Endothelial cell of umbilical vein (primary cell): ENCODE results near the gene ZMYND11. TPM values are rescaled to one million over a fixed set of nuclear protein-coding genes. Genes with fewer than 3 reads are reported as not detected.

Experiments
- BruUV-seq: library from RNA; stranded (reverse); fragments of 400-500 nt; replicated peaks from 2 replicates; lab custom pipeline; 2021; lab: Mats Ljungman, UMichigan
- CTCF ChIA-PET: fragments of 300-600, 350-600 bp; sonication (Branson Sonifier 250); formaldehyde crosslinking; loops from one replicate; lab custom pipeline; 2021; ENCODE audit warnings: antibody characterized with exemption, inconsistent platforms; lab: Charles Lee
- POLR2A ChIA-PET: fragments of 300-600, 350-600 bp; sonication (Branson Sonifier 250); formaldehyde crosslinking; loops from one replicate; lab custom pipeline; 2021; ENCODE audit warnings: antibody characterized with exemption, inconsistent platforms; lab: Charles Lee
- DNase-seq: peaks from one replicate; pipeline ENCODE4 v3.0.0-alpha.2; 2011; ENCODE audit warnings: low read depth, low spot score
- FAIRE-seq: peaks from 2 replicates; lab custom pipeline; 2011; peaks lifted over from hg19 to GRCh38; lab: Jason Lieb, UNC
- H2AFZ ChIP-seq: 2 replicates; pipeline ENCODE4 v1.6.0; 2012; ENCODE audit warnings: low read depth, low read length, control low read depth, inconsistent platforms
- H3K27ac ChIP-seq: 2 replicates; pipeline ENCODE4 v1.5.1; 2011; ENCODE audit warnings: low read depth, mild to moderate bottlenecking, control low read depth, low read length, moderate library complexity; ENCODE audit not compliant: insufficient read depth
- H3K27me3 ChIP-seq, 2 experiments: 2 replicates each; pipeline versions ENCODE4 v1.6.0 to v1.6.1; 2011; ENCODE audit warnings: low read length in 2 of 2, mixed read lengths in 1 of 2; ENCODE audit not compliant: control insufficient read depth in 2 of 2, insufficient read depth in 2 of 2
- H3K36me3 ChIP-seq, 2 experiments: 2 replicates in 1 of 2; 3 replicates in 1 of 2; pipeline ENCODE4 v1.5.1; 2011; ENCODE audit warnings: low read length in 2 of 2, mild to moderate bottlenecking in 1 of 2, moderate library complexity in 1 of 2; ENCODE audit not compliant: control insufficient read depth in 2 of 2, insufficient read depth in 2 of 2; ENCODE audit errors: extremely low read depth in 1 of 2
- H3K4me1 ChIP-seq: 3 replicates; pipeline ENCODE4 v1.5.1; 2011; ENCODE audit warnings: mild to moderate bottlenecking, low read length; ENCODE audit not compliant: control insufficient read depth, insufficient read depth; ENCODE audit errors: extremely low read depth
- H3K4me2 ChIP-seq: 2 replicates; pipeline ENCODE4 v1.6.1; 2011; ENCODE audit warnings: low read length, control low read depth, mixed read lengths; ENCODE audit not compliant: insufficient read depth
- H3K4me3 ChIP-seq, 3 experiments: fragments of 200-600 bp in 1 of 3; sonication (generic), shearing (Covaris generic) in 1 of 3; replicated peaks in 1 of 3; 2 replicates each; pipeline ENCODE4 v1.5.1; 2011 to 2016; ENCODE audit warnings: control low read depth in 3 of 3, low read length in 3 of 3, mild to moderate bottlenecking in 2 of 3, inconsistent platforms in 1 of 3, low read depth in 1 of 3, moderate library complexity in 1 of 3; ENCODE audit not compliant: insufficient read depth in 1 of 3
- H3K79me2 ChIP-seq: 2 replicates; pipeline ENCODE4 v1.6.0; 2012; ENCODE audit warnings: low read length, inconsistent platforms; ENCODE audit not compliant: control insufficient read depth, insufficient read depth
- H3K9ac ChIP-seq: replicated peaks from 2 replicates; pipeline ENCODE3; 2011; ENCODE audit warnings: low read length, control low read depth; ENCODE audit not compliant: insufficient read depth; ENCODE audit errors: extremely low read depth
- H3K9me1 ChIP-seq: replicated peaks from 3 replicates; pipeline ENCODE4 v1.6.0; 2011; ENCODE audit warnings: mild to moderate bottlenecking, low read length; ENCODE audit not compliant: control insufficient read depth, insufficient read depth; ENCODE audit errors: extremely low read depth
- H3K9me3 ChIP-seq: replicated peaks from 2 replicates; pipeline ENCODE4 v1.5.1; 2012; ENCODE audit warnings: low read length, inconsistent platforms; ENCODE audit not compliant: control insufficient read depth, insufficient read depth
- H4K20me1 ChIP-seq: replicated peaks from 2 replicates; pipeline ENCODE3; 2011; ENCODE audit warnings: mild to moderate bottlenecking, low read length; ENCODE audit not compliant: control insufficient read depth, insufficient read depth; ENCODE audit errors: extremely low read depth
- EZH2 ChIP-seq: IDR thresholded peaks from 2 replicates; pipeline ENCODE4 v1.6.1; 2012; ENCODE audit warnings: borderline replicate concordance, low read depth, mild to moderate bottlenecking, moderate library complexity, low read length, inconsistent platforms; ENCODE audit not compliant: severe bottlenecking
- FOS ChIP-seq: IDR thresholded peaks from 2 replicates; pipeline ENCODE4 v1.6.1; 2011; ENCODE audit warnings: mild to moderate bottlenecking, low read length, moderate library complexity, borderline replicate concordance; ENCODE audit not compliant: insufficient read depth
- JUN ChIP-seq: IDR thresholded peaks from 2 replicates; pipeline ENCODE4 v1.6.1; 2011; ENCODE audit warnings: borderline replicate concordance, low read depth; ENCODE audit not compliant: insufficient read length, insufficient read depth
- MYC ChIP-seq: IDR thresholded peaks from one replicate; pipeline ENCODE4 v1.6.1; 2011; ENCODE audit warnings: mild to moderate bottlenecking, low read depth, low read length
- POLR2A ChIP-seq: IDR thresholded peaks from 2 replicates; pipeline ENCODE4 v1.6.1; 2012; ENCODE audit warnings: low read depth, mild to moderate bottlenecking, control low read depth, low read length
- POLR2AphosphoS5 ChIP-seq: IDR thresholded peaks from 2 replicates; pipeline ENCODE4 v1.6.1; 2012; ENCODE audit warnings: low read depth, mild to moderate bottlenecking, control low read depth, low read length, moderate library complexity; ENCODE audit not compliant: insufficient read depth
- dilution Hi-C: fragments of 300-500 bp; cut with MboI; formaldehyde crosslinking; loops from one replicate; pipeline ENCODE4 v1.15.0; 2019; ENCODE audit warnings: low sequenced_read_pairs; ENCODE audit not compliant: extremely low pct_ligation_motif_present
- intact Hi-C: fragments of 100-400 bp; cut with micrococcal nuclease; formaldehyde crosslinking; loops from one replicate; pipeline ENCODE4 v1.10.0; 2022
- polyA plus RNA-seq, 4 experiments: library from polyadenylated mRNA; depleted of rRNA in 3 of 4; stranded (reverse) in 3 of 4; unstranded in 1 of 4; fragments of >200 nt; gene quantifications; 2 replicates each; pipeline versions ENCODE4 v1.2.1 to v1.2.3, GENCODE V29; 2011 to 2012; ENCODE audit warnings: missing spikeins in 1 of 4
- total RNA-seq: library from RNA; stranded (reverse); gene quantifications from 2 replicates; pipeline ENCODE4 v1.2.3, GENCODE V29; 2021
- TF ChIP-seq, protein P1 (sequence below), 2 donors: IDR thresholded peaks; 1 replicate in 1 of 2; 2 replicates in 1 of 2; pipeline ENCODE4 v1.5.1; 2011; ENCODE audit warnings: low read length in 2 of 2, mild to moderate bottlenecking in 2 of 2, moderate library complexity in 2 of 2, control low read depth in 1 of 2, inconsistent platforms in 1 of 2, low read depth in 1 of 2; ENCODE audit not compliant: insufficient read depth in 1 of 2; ENCODE audit errors: extremely low read depth in 1 of 2
- TF ChIP-seq, protein P2 (sequence below): IDR thresholded peaks from 2 replicates; pipeline ENCODE4 v1.6.1; 2011; ENCODE audit not compliant: insufficient read depth, insufficient read length

Gene ZMYND11
- total and polyA plus RNA-seq, 2 donors (not counting 3 experiments of a cell fraction or from before 2014, with no cell fraction given): 17.0 to 56.0 TPM

DNA sequence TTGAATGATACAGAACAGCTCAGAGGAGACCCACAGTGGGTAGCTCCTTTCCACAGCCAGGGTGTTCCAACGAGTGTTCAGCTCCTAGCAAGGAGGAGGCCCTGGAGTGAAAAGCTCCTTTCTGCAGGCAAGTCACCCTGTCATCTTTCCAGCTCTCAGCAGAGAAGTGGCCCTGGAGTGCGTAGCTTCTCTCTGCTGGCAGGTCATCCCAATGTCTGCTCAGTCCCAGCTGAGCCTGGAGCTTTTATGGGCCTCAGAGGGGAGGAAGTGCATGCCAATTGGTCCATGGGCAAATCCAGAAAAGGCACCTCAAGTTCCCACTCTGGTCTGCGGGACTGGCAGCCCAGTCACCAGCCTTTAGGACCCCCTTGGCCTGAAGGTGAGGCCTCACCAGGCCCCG lies 30.8 kb upstream of the ZMYND11 start:
- dilution Hi-C loops (no loop called here), intact Hi-C loops (no loop called here)
- no TSS peak for BruUV-seq
- Histone ChIP-seq H3K9ac (no peak overlapping the region), H3K9me3 (no peaks in the 10 kb centered on the region), H3K4me3 (no peak overlapping the region), H3K27ac (no peak overlapping the region), H3K27me3 (peaks cover 0 to 8% of the 10 kb centered on the region in 2 experiments), H4K20me1 (no peaks in the 10 kb centered on the region), H3K4me1 (no peaks in the 10 kb centered on the region), H2AFZ (no peak overlapping the region), H3K79me2 (no peaks in the 10 kb centered on the region), H3K4me2 (no peak overlapping the region), H3K36me3 (no peaks in the 10 kb centered on the region), H3K9me1 (no peaks in the 10 kb centered on the region)
- TF ChIP-seq POLR2AphosphoS5: no peak
- no peak for TF ChIP-seq FOS
- TF ChIP-seq, protein P1, sequence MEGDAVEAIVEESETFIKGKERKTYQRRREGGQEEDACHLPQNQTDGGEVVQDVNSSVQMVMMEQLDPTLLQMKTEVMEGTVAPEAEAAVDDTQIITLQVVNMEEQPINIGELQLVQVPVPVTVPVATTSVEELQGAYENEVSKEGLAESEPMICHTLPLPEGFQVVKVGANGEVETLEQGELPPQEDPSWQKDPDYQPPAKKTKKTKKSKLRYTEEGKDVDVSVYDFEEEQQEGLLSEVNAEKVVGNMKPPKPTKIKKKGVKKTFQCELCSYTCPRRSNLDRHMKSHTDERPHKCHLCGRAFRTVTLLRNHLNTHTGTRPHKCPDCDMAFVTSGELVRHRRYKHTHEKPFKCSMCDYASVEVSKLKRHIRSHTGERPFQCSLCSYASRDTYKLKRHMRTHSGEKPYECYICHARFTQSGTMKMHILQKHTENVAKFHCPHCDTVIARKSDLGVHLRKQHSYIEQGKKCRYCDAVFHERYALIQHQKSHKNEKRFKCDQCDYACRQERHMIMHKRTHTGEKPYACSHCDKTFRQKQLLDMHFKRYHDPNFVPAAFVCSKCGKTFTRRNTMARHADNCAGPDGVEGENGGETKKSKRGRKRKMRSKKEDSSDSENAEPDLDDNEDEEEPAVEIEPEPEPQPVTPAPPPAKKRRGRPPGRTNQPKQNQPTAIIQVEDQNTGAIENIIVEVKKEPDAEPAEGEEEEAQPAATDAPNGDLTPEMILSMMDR (IDR thresholded peaks at IDR 0.05; ENCODE audit: extremely low read depth in 1 of 2, insufficient read depth in 1 of 2, low read depth in 1 of 2, low read length in 2 of 2): no peak
- no peak for TF ChIP-seq EZH2
- TF ChIP-seq, protein P2, sequence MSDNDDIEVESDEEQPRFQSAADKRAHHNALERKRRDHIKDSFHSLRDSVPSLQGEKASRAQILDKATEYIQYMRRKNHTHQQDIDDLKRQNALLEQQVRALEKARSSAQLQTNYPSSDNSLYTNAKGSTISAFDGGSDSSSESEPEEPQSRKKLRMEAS: no peak
- TF ChIP-seq POLR2A: no peak
- TF ChIP-seq JUN: no peak
- no peak for TF ChIP-seq MYC
- DNase-seq: no peak
- CTCF ChIA-PET: interaction anchor here (1.1 kb wide), 1 partner anchor 126 kb away, joined by 3 read pairs; no protein-coding TSS in a partner anchor
- FAIRE-seq: no peak
- POLR2A ChIA-PET: no interaction called here
